Stimulated activated CD4-positive, alpha-beta T cell treated with anti-CD3 and anti-CD28 coated beads, Interleukin-2, amount 100 ng/mL, for 48 hours (primary cell): ENCODE results near the gene ATG16L2.
A peak's percentile ranks its signal among the peaks of the same experiment; 100 is the strongest.

Experiments
- DNase-seq, 2 donors: peaks; one replicate each; pipeline ENCODE4 v3.0.0-alpha.2; 2020

ATG16L2 gene, protein sequence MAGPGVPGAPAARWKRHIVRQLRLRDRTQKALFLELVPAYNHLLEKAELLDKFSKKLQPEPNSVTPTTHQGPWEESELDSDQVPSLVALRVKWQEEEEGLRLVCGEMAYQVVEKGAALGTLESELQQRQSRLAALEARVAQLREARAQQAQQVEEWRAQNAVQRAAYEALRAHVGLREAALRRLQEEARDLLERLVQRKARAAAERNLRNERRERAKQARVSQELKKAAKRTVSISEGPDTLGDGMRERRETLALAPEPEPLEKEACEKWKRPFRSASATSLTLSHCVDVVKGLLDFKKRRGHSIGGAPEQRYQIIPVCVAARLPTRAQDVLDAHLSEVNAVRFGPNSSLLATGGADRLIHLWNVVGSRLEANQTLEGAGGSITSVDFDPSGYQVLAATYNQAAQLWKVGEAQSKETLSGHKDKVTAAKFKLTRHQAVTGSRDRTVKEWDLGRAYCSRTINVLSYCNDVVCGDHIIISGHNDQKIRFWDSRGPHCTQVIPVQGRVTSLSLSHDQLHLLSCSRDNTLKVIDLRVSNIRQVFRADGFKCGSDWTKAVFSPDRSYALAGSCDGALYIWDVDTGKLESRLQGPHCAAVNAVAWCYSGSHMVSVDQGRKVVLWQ

DNA sequence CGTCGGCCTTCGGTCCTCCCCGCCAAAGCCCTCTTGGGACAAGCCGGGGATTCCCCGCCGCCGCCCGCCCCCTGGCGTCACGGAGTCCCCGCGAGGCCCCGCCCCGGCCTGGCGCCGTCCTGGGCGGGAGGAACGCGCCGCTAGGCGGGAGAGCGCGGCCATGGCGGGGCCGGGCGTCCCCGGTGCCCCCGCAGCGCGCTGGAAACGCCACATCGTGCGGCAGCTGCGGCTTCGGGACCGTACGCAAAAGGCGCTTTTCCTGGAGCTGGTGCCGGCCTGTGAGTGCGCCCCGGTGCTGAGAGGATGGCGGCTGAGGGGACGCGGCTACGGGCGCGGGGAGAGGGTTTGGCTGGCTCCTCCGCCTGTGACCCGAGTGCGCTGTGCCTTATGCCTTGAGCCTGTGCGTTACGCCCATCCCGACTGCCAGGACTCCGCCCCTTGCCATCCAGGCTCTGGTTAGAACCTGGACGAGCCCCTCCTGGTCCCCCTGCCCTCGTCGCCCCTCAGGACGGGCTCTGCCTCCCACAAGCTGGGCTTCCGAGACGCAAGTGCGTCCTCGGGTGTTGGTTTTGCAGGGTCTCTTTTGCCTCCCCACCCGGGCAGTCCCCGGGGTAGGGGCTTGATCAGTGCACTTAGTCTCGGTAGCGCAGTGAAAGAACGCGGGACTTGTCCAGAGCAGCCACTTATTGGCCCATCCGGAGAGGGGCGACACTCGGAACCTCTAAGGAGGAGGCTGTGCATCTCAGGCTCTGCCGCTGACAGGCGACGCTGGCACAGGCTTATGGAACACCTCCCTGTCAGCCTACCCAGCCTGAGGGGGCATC, at the start of gene ATG16L2:
TSS of gene ATG16L2 (plus strand) at position 126 of the 824 bp plus-strand sequence. CDS start at position 161, 35 bp downstream.
- peak; percentile 84 to 89 for DNase-seq

- DNase-seq, result no peak
These were observed 49.7 kb upstream of the ATG16L2 start for GRCh38 chr11:72764503-72764902.

- DNase-seq, result no peak
These were observed 47.9 kb upstream of the ATG16L2 start for GRCh38 chr11:72766152-72766902.

DNA sequence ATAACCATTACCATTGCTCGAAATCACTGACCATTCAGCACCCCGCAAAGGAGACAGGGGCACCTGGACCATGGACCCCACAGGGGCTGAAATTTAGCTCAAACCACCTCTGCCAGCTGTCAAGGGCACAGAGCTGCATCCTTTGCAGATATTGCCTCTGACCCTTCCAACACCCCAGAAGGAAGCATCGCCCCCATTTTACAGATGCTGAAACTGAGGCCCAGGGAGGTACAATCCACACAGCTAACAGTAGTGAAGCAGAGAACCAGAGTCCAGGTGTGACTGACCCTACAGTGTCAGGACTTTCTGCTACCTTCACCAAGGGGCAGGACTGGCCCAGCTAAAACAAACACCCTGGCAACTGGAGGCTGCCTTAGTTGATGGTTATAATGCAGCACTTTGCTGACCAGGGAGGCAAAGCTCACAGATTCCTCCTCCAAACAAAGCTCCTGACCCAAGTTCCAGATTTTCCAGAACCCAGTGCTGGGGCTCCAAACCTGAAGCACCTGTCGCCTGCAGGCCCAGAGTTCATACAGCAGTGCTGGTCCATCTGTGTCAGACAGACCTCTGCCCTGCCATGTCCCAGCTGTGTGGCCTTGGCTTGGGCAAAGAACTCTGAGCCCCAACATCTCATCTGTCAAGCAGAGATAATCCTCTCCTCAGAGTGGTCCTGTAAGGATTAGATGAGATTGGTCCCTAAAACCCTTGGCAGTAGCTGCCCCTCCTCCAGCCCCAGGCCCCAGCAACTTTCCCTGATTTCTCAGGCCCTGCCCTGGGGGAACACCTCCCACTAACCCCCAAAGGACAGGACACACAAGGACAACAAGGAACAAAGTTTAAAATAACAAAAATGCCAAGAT, 46.8 kb upstream of the ATG16L2 start:
- DNase-seq, result no peak

DNA sequence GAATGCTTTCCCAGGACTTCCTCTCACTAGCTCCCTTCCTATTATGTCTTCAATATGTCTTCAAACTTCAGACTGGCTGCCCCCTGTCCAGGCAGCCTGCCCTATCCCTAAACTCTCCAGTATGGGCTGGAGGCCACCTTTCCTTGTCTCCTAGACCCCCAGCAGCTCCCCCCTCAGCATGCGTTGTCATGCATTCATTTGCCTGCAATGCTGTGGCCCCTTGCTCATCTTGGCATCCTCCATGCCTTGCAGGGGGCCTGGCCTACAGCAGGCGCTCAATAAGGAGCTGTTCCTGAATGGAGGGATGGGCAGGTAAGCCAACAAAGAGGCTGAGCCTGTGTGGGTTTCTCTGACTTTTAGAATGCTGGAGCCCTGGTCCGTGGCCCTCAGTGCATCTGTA, 45.6 kb upstream of the ATG16L2 start:
- no peak for DNase-seq

- no peak for DNase-seq
These were observed 44.5 kb upstream of the ATG16L2 start for GRCh38 chr11:72769680-72770079.

DNA sequence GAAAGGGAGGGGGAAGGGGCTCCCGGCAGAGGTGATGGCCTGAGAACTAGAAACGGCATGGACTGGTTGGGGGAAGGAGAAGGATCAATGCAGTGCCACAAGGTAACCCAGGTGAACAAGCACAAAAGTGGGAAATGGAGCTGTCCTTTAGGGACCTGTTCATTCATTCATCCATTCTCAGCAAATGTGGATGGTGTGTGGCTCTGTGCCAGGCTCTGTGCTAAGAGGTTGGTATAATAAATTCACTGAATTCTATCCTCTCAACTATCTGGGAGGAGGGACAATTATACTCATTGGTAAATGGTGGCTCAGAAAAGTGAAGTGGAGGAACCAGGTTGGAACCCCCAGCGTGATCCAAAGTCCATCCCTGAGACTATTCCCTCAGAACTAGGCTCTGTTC, 43.4 kb upstream of the ATG16L2 start:
- DNase-seq, result no peak

DNA sequence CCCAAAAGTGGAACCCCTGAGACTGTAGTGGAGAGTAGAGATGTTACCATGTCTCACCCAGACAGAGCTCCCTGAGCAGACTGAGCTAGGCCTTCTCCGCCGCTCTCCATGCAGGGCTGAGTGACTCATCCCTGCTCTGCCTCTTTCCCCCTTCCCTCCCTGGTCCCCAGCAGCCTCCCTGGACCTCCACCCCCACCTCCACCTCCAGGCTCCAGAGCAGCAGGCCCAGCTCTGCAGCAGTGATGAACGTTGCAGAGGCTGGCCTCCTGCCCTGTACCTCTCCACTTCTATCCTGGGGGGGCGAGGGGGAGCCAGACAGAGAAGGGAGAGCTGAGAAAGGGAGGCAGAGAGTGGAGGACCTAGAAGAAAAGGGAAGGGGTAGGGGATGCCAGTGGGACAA, 42.7 kb upstream of the ATG16L2 start:
- DNase-seq, result no peak

- no peak for DNase-seq
These were observed 42.2 kb upstream of the ATG16L2 start for GRCh38 chr11:72772059-72772458.

DNA sequence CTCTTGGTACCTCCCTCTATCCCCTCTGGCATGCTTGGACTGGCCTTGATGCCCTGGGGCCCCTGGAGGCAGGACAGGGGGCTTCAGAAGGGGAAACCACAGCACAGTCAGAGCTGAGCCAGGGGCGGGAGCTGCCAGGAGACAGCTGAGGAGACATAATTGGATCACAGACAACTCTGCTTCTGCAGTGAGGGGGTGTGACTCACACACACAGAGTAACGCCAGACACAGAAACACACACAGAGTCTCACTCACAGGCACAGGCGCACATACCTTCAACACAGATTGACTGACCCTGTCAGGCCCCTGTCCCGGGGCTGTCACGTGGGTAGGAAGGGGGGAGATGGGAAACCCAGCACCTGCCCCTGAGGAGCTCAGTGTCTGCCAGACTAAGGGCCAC, 40.9 kb upstream of the ATG16L2 start:
- DNase-seq, result no peak

DNA sequence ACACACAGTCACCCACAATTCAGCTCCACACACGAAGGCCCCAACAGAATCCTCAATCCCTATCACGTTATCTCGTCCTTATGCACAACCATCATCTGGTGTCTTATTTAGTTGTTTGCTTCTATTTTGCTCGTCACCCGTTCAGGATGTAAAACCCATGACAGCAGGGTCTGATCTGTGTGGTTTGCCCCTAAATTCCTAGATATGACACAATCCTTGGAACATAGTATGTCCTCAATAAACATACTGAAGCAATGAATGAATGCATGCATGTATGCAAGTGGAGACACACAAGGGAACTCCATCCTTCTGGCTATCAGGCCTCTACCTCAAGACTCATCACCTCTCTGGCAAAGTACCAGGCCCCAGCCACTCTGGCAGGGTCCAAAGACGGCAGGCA, 40.5 kb upstream of the ATG16L2 start:
- no peak for DNase-seq

DNA sequence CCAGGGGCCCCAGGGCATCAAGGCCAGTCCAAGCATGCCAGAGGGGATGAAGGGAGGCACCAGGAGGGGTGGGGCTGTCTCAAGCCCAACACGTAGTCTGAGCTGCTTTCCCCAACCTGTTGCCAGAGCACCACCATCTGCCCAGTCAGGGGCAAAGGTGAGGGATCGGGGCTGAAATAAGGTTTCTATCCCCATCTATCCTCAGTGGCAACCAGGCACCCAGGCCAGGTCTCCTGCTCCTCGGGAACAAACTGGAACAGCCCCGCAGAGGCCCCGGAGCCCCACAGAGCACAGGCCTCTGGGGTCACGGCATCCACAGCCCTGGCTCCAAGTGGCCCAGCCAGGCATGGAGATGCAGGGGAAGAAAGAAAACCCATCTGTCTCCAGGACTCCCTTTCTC, 39.7 kb upstream of the ATG16L2 start:
- DNase-seq, result no peak

- DNase-seq, result no peak
These were observed 38.7 kb upstream of the ATG16L2 start for GRCh38 chr11:72775288-72776110.

DNA sequence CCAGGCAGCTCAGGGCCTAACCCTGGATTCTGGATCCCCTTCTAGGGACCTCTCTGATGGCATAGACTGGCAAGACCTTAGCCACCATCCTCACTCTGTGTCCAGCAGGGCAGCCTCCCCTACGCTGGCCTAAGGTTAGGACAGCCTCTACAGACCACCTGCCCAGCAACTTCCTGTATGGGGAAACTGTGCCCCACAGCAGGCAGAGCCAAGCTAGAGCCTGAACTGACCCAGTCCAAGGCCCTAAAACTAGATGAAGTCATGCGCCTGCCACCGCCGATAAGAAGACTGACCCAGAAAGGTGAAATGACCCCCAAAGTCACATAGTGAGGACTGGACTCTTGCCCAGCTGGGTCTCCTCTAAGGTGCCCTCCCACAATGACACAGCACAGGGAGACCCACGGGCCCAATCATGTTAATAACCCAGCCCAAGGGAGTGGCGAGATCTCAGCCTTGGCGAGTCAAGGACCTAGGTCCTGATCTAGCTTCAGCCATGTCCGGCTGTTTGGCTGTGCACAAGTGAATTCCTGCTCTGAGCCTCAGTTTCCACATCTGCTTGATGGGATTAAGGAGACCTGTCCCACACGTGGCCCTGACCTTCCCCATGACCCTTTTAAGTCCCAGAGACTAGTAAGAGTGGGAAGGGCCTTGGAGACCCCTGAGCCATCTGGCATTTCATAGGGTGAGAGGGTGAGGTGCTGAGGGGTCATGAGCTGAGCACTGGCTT, 37.9 kb upstream of the ATG16L2 start:
- no peak for DNase-seq

- DNase-seq, result no peak
These were observed 37.1 kb upstream of the ATG16L2 start for GRCh38 chr11:72776844-72777754.

- no peak for DNase-seq
These were observed 36.4 kb upstream of the ATG16L2 start for GRCh38 chr11:72777755-72778278.

- no peak for DNase-seq
These were observed 35.4 kb upstream of the ATG16L2 start for GRCh38 chr11:72778535-72779494.
